GM19463 (cell line): ENCODE measurements around the gene GPATCH1.
"Not testable (repeated sequence)": the region's sequence is repeated elsewhere in the genome, so short reads cannot be mapped to it uniquely, and the experiment has no call there.

Source experiments
- ATAC-seq: cut with Tn5 transposase; IDR thresholded peaks from one replicate; pipeline ENCODE4 v1.9.1; 2021; ENCODE audit warnings: mild to moderate bottlenecking, moderate library complexity; ENCODE audit not compliant: unreplicated experiment

Gene GPATCH1

GRCh38 chr19:33110137-33110910 lies 29.3 kb downstream of the GPATCH1 start:
- ATAC-seq = no peak

GRCh38 chr19:33111587-33111986 lies 30.6 kb downstream of the GPATCH1 start:
- ATAC-seq = no peak

- no peak for ATAC-seq
These were observed 33.3 kb downstream of the GPATCH1 start for GRCh38 chr19:33114312-33114711.

GRCh38 chr19:33117501-33117900 lies 36.5 kb downstream of the GPATCH1 start:
- no peak for ATAC-seq

- no peak for ATAC-seq
These were observed 37.7 kb downstream of the GPATCH1 start for GRCh38 chr19:33118643-33119042.

GRCh38 chr19:33124207-33125098 lies 43.5 kb downstream of the GPATCH1 start:
- no peak for ATAC-seq

- no peak for ATAC-seq
These were observed 45.0 kb downstream of the GPATCH1 start for GRCh38 chr19:33125929-33126388.

- ATAC-seq = not testable (repeated sequence)
These were observed 45.7 kb downstream of the GPATCH1 start for GRCh38 chr19:33126712-33127111.

GRCh38 chr19:33129901-33130300 lies 48.9 kb downstream of the GPATCH1 start:
- ATAC-seq = no peak

GRCh38 chr19:33130433-33130832 lies 49.5 kb downstream of the GPATCH1 start:
- ATAC-seq = no peak

GRCh38 chr19:33132021-33132420 lies 51.0 kb downstream of the GPATCH1 start, which contains the start of gene WDR88:
WDR88 (plus strand) TSS chr19:33132114; CDS start chr19:33132170, 56 bp downstream.
- no peak for ATAC-seq

- no peak for ATAC-seq
These were observed 51.4 kb downstream of the GPATCH1 start for GRCh38 chr19:33132425-33132824.

GRCh38 chr19:33133438-33134031 lies 52.6 kb downstream of the GPATCH1 start:
- ATAC-seq = no peak

- peak; percentile 60 for ATAC-seq
These were observed 53.6 kb downstream of the GPATCH1 start for GRCh38 chr19:33134571-33135041.

- ATAC-seq = no peak
These were observed 58.2 kb downstream of the GPATCH1 start for GRCh38 chr19:33139165-33139564.

GRCh38 chr19:33143897-33144405 lies 63.0 kb downstream of the GPATCH1 start:
- ATAC-seq = peak; percentile 69

- ATAC-seq = no peak
These were observed 65.2 kb downstream of the GPATCH1 start for GRCh38 chr19:33146209-33146608.

- ATAC-seq = no peak
These were observed 66.6 kb downstream of the GPATCH1 start for GRCh38 chr19:33147538-33147937.

- ATAC-seq = no peak
These were observed 70.0 kb downstream of the GPATCH1 start for GRCh38 chr19:33150852-33151518.

- ATAC-seq = no peak
These were observed 71.2 kb downstream of the GPATCH1 start for GRCh38 chr19:33152176-33152575.
